CD4-positive, alpha-beta memory T cell (primary cell): ENCODE results near the gene RERE. TPM values are rescaled to one million over a fixed set of nuclear protein-coding genes. Genes with fewer than 3 reads are reported as not detected.

Experiments used
- CTCF ChIA-PET: fragments of 350-600 bp; sonication (Branson Sonifier 250); formaldehyde crosslinking; loops from one replicate; lab custom pipeline; 2021; ENCODE audit warnings: inconsistent platforms; ENCODE audit not compliant: partially characterized antibody; lab: Charles Lee
- POLR2A ChIA-PET: fragments of 350-600 bp; sonication (Branson Sonifier 250); formaldehyde crosslinking; loops from one replicate; lab custom pipeline; 2021; ENCODE audit not compliant: partially characterized antibody; lab: Charles Lee
- DNase-seq, 5 donors: peaks; one replicate each; pipeline versions ENCODE4 v3.0.0 to v3.0.0-alpha.2; 2020 to 2022; ENCODE audit warnings: mixed read lengths in 1 of 5
- H3K27ac ChIP-seq: one replicate; pipeline ENCODE4 v1.7.0; 2013; ENCODE audit warnings: low read depth, low read length
- H3K27me3 ChIP-seq: 2 replicates; pipeline ENCODE4 v1.7.0; 2013; ENCODE audit warnings: mild to moderate bottlenecking, low read length, moderate library complexity; ENCODE audit not compliant: insufficient read depth
- H3K36me3 ChIP-seq: 2 replicates; pipeline ENCODE4 v1.7.0; 2013; ENCODE audit warnings: mild to moderate bottlenecking, low read length, moderate library complexity; ENCODE audit not compliant: insufficient read depth
- H3K4me1 ChIP-seq: 2 replicates; pipeline ENCODE4 v1.7.0; 2013; ENCODE audit warnings: mild to moderate bottlenecking, low read length, moderate library complexity; ENCODE audit not compliant: insufficient read depth
- H3K4me3 ChIP-seq, 2 donors: one replicate each; pipeline ENCODE4 v1.7.0; 2013; ENCODE audit warnings: low read length in 2 of 2, mild to moderate bottlenecking in 1 of 2
- H3K9me3 ChIP-seq, 2 donors: one replicate each; pipeline ENCODE4 v1.7.0; 2013; ENCODE audit warnings: low read length in 2 of 2, control low read depth in 1 of 2; ENCODE audit not compliant: control insufficient read depth in 1 of 2
- H3K27ac Mint-ChIP-seq, 7 donors: one replicate each; pipeline ENCODE4 v1.8.0; 2020 to 2021; ENCODE audit warnings: mixed read lengths in 7 of 7, mild to moderate bottlenecking in 6 of 7, inconsistent platforms in 3 of 7, moderate library complexity in 3 of 7
- H3K27me3 Mint-ChIP-seq, 2 donors: one replicate each; pipeline ENCODE4 v1.8.0; 2020 to 2021; ENCODE audit warnings: mixed read lengths in 2 of 2
- H3K36me3 Mint-ChIP-seq, 2 donors: one replicate each; pipeline ENCODE4 v1.8.0; 2020 to 2021; ENCODE audit warnings: mixed read lengths in 2 of 2, inconsistent platforms in 1 of 2, mild to moderate bottlenecking in 1 of 2
- H3K4me1 Mint-ChIP-seq, 4 donors: one replicate each; pipeline ENCODE4 v1.8.0; 2020 to 2021; ENCODE audit warnings: mixed read lengths in 4 of 4, mild to moderate bottlenecking in 1 of 4
- H3K4me3 Mint-ChIP-seq, 8 donors: one replicate each; pipeline ENCODE4 v1.8.0; 2020 to 2021; ENCODE audit warnings: mixed read lengths in 8 of 8, mild to moderate bottlenecking in 7 of 8, moderate library complexity in 6 of 8, inconsistent platforms in 3 of 8
- H3K9me3 Mint-ChIP-seq, 8 donors: one replicate each; pipeline ENCODE4 v1.8.0; 2020 to 2021; ENCODE audit warnings: mixed read lengths in 8 of 8, mild to moderate bottlenecking in 5 of 8, inconsistent platforms in 3 of 8, moderate library complexity in 1 of 8
- intact Hi-C: fragments of 100-400 bp; cut with micrococcal nuclease; formaldehyde crosslinking; loops from one replicate; pipeline ENCODE4 v1.15.1; 2023
- polyA plus RNA-seq, 2 donors: library from polyadenylated mRNA; unstranded; fragments of 300-500 nt; fragmentation: Illumina TruSeq; gene quantifications; one replicate each; pipeline ENCODE4 v1.2.3, GENCODE V29; 2021
- total RNA-seq, 2 experiments: library from RNA; stranded (reverse); gene quantifications; one replicate each; pipeline ENCODE4 v1.2.3, GENCODE V29; 2021

The RERE gene
- total and polyA plus RNA-seq, 4 experiments from 2014 or later, result 0.38 to 117 (median 60.3) TPM

- H3K4me1 ChIP-seq, result peaks cover 40% of the 10 kb centered on the region
- no peaks in the 10 kb centered on the region for H3K27me3 ChIP-seq
- H3K27ac ChIP-seq, result no peak overlapping the region
- POLR2A ChIA-PET, result no interaction called here
- Mint-ChIP-seq H3K9me3 (no peaks in the 10 kb centered on the region), H3K4me3 (no peak overlapping the region), H3K4me1 (peaks cover 18 to 31% (median 22%) of the 10 kb centered on the region in 4 donors), H3K36me3 (no peaks in the 10 kb centered on the region), H3K27ac (no peak overlapping the region), H3K27me3 (no peaks in the 10 kb centered on the region)
- CTCF ChIA-PET, result interaction anchor here (0.7 to 1.2 kb wide), 2 partner anchors 11 to 107 kb away, joined by 3 read pairs; no protein-coding TSS in a partner anchor
- DNase-seq, result no peak
- H3K9me3 ChIP-seq, result no peaks in the 10 kb centered on the region
- intact Hi-C loops, result no loop called here
- no peak overlapping the region for H3K4me3 ChIP-seq
- H3K36me3 ChIP-seq, result no peaks in the 10 kb centered on the region
Observed at GRCh38 chr1:8667869-8668594, 149.4 kb downstream of the RERE start.

DNA sequence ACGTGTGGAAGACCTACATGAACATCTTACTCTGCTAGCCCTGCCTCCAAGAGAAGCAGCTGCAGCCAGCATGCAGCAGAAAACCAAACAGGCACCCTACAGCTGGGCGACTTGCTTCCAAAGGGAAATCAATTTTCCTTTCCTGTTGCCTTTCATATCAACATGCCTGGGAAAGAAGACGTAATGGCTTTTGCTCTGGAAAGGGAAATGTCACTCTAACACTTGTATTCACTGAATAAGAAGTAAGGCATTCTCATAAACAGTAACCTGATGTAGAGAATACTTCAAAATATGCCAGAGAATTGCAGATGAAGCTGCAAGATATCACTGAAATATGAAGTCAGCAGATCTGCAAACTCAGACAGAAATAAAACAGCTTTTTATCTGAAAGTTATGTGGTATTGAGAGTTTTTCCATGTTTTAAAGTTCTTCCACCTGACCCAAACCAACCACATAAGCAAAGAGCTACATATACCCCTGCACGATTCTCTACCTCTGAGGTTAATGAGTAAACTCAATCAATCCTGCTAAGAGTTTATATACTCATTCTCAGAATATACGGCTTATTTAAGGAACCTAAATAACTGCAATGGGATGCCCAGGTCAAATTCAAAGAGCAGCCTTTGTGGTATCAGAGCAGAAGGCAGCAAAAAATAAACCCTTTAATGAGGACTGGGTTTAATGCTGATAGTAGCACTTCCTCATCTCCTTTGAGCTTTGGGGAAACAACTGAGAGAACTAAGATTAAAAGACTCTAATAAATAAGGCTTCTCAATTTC is 150.9 kb downstream of the RERE start:
- Histone ChIP-seq H3K4me3 (no peak overlapping the region), H3K27ac (no peak overlapping the region), H3K27me3 (no peaks in the 10 kb centered on the region), H3K9me3 (no peaks in the 10 kb centered on the region), H3K36me3 (no peaks in the 10 kb centered on the region), H3K4me1 (peaks cover 54% of the 10 kb centered on the region)
- Mint-ChIP-seq H3K27ac (no peak overlapping the region), H3K36me3 (no peaks in the 10 kb centered on the region), H3K27me3 (no peaks in the 10 kb centered on the region), H3K9me3 (no peaks in the 10 kb centered on the region), H3K4me1 (peaks cover 21 to 31% (median 28%) of the 10 kb centered on the region in 4 donors), H3K4me3 (no peak overlapping the region)
- no peak for DNase-seq
- intact Hi-C loops, result no loop called here
- ChIA-PET POLR2A (interaction anchor here (1.1 kb wide), 1 partner anchor 8 kb away, joined by 3 read pairs; no protein-coding TSS in a partner anchor), CTCF (interaction anchor here (1.2 kb wide), 1 partner anchor 105 kb away, joined by 3 read pairs; no protein-coding TSS in a partner anchor)

GRCh38 chr1:8665833-8666232 is 151.6 kb downstream of the RERE start:
- no peaks in the 10 kb centered on the region for H3K36me3 Mint-ChIP-seq
- Histone ChIP-seq H3K9me3 (no peaks in the 10 kb centered on the region), H3K27ac (no peak overlapping the region), H3K36me3 (no peaks in the 10 kb centered on the region), H3K27me3 (no peaks in the 10 kb centered on the region), H3K4me3 (no peak overlapping the region), H3K4me1 (peaks cover 60% of the 10 kb centered on the region)
- intact Hi-C loops, result no loop called here
- H3K27me3 Mint-ChIP-seq, result no peaks in the 10 kb centered on the region
- H3K4me1 Mint-ChIP-seq, result peaks cover 21 to 24% (median 22%) of the 10 kb centered on the region in 4 donors
- POLR2A ChIA-PET, result no interaction called here
- no peak overlapping the region for H3K4me3 Mint-ChIP-seq
- no peak for DNase-seq
- no peaks in the 10 kb centered on the region for H3K9me3 Mint-ChIP-seq
- CTCF ChIA-PET, result interaction anchor here (1.3 kb wide), 1 partner anchor 105 kb away, joined by 3 read pairs; no protein-coding TSS in a partner anchor
- no peak overlapping the region for H3K27ac Mint-ChIP-seq

GRCh38 chr1:8664887-8665286 is 152.6 kb downstream of the RERE start:
- Histone ChIP-seq H3K4me1 (peaks cover 50% of the 10 kb centered on the region), H3K4me3 (no peak overlapping the region)
- H3K27ac Mint-ChIP-seq, result no peak overlapping the region

GRCh38 chr1:8663915-8664329 is 153.5 kb downstream of the RERE start:
- Mint-ChIP-seq H3K27ac (no peak overlapping the region), H3K36me3 (no peaks in the 10 kb centered on the region), H3K4me3 (no peak overlapping the region), H3K27me3 (no peaks in the 10 kb centered on the region), H3K9me3 (no peaks in the 10 kb centered on the region), H3K4me1 (peaks cover 7 to 11% (median 10%) of the 10 kb centered on the region in 4 donors)
- CTCF ChIA-PET, result no interaction called here
- Histone ChIP-seq H3K9me3 (no peaks in the 10 kb centered on the region), H3K27ac (no peak overlapping the region), H3K4me3 (no peak overlapping the region), H3K27me3 (no peaks in the 10 kb centered on the region), H3K4me1 (peaks cover 43% of the 10 kb centered on the region), H3K36me3 (no peaks in the 10 kb centered on the region)
- intact Hi-C loops, result no loop called here
- peak in 1 of 5 donors; percentile 7 for DNase-seq
- POLR2A ChIA-PET, result no interaction called here

More at GRCh38 chr1:8664887-8665286, 152.6 kb downstream of the RERE start:
- Mint-ChIP-seq H3K27me3 (no peaks in the 10 kb centered on the region), H3K36me3 (no peaks in the 10 kb centered on the region), H3K4me1 (peaks cover 11 to 14% (median 14%) of the 10 kb centered on the region in 4 donors), H3K4me3 (no peak overlapping the region), H3K9me3 (no peaks in the 10 kb centered on the region)
- POLR2A ChIA-PET, result no interaction called here
- CTCF ChIA-PET, result interaction anchor here (1.3 kb wide), 1 partner anchor 104 kb away, joined by 3 read pairs; no protein-coding TSS in a partner anchor
- no peaks in the 10 kb centered on the region for H3K27me3 ChIP-seq
- no peaks in the 10 kb centered on the region for H3K36me3 ChIP-seq
- DNase-seq, result no peak
- intact Hi-C loops, result no loop called here
- no peak overlapping the region for H3K27ac ChIP-seq
- H3K9me3 ChIP-seq, result no peaks in the 10 kb centered on the region

- Mint-ChIP-seq H3K4me1 (peaks cover under 1 to 11% (median 8%) of the 10 kb centered on the region in 4 donors), H3K4me3 (no peak overlapping the region), H3K27ac (no peak overlapping the region), H3K27me3 (no peaks in the 10 kb centered on the region), H3K36me3 (no peaks in the 10 kb centered on the region), H3K9me3 (no peaks in the 10 kb centered on the region)
- Histone ChIP-seq H3K36me3 (no peaks in the 10 kb centered on the region), H3K27me3 (no peaks in the 10 kb centered on the region), H3K9me3 (no peaks in the 10 kb centered on the region), H3K27ac (no peak overlapping the region), H3K4me3 (no peak overlapping the region), H3K4me1 (peaks cover 43% of the 10 kb centered on the region)
- DNase-seq, result no peak
- intact Hi-C loops, result no loop called here
- ChIA-PET POLR2A (interaction anchor here (1.4 kb wide), 1 partner anchor 12 kb away, joined by 5 read pairs; no protein-coding TSS in a partner anchor), CTCF (interaction anchor here (1.9 kb wide), 1 partner anchor 102 kb away, joined by 10 read pairs; no protein-coding TSS in a partner anchor)
Observed at GRCh38 chr1:8663090-8663802, 154.2 kb downstream of the RERE start.
